Stimulated activated naive CD8-positive, alpha-beta T cell treated with anti-CD3 and anti-CD28 coated beads, Interleukin-15, amount 100 ng/mL, for 72 hours (primary cell): Measurements from ENCODE around the gene MMP8.

Experiments used
- ATAC-seq: fragments of 150-1000 bp; cut with Tn5 transposase; 2 replicates; pipeline ENCODE4 v1.10.0; 2021; ENCODE audit warnings: mild to moderate bottlenecking, moderate library complexity
- DNase-seq, 2 donors: peaks; one replicate each; pipeline ENCODE4 v3.0.0; 2021 to 2022
- H3K27ac Mint-ChIP-seq, 2 donors: one replicate each; pipeline ENCODE4 v1.8.0; 2022; ENCODE audit warnings: mild to moderate bottlenecking in 2 of 2, mixed read lengths in 2 of 2, moderate library complexity in 2 of 2
- H3K27me3 Mint-ChIP-seq: one replicate; pipeline ENCODE4 v1.8.0; 2022; ENCODE audit warnings: mixed read lengths
- H3K4me1 Mint-ChIP-seq: one replicate; pipeline ENCODE4 v1.8.0; 2022; ENCODE audit warnings: mild to moderate bottlenecking, mixed read lengths
- H3K4me3 Mint-ChIP-seq, 2 donors: one replicate each; pipeline ENCODE4 v1.8.0; 2022; ENCODE audit warnings: mild to moderate bottlenecking in 2 of 2, mixed read lengths in 2 of 2, moderate library complexity in 1 of 2
- H3K9me3 Mint-ChIP-seq, 2 donors: one replicate each; pipeline ENCODE4 v1.8.0; 2022; ENCODE audit warnings: mixed read lengths in 2 of 2

Gene MMP8

DNA sequence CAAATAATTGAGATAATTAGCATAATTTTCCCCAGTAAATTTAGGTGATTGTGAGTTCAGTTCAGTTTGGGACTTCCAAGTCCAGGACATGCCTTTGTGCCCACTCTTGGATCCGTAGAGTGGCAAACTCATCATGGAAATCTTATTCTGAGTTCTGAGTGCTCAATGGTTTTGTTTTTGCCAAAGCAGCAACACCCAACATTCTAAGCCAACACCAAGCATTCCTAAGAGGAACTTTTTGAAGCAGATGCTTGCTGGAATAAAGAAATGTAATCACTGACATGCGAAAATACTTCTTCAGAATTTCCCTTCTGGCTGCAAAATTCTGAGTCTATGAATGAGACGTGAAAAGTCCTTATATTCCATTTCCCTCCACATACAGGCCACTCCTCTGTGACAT is 29.6 kb downstream of the MMP8 start:
- Mint-ChIP-seq H3K4me3 (no peak overlapping the region), H3K27me3 (peaks cover 21% of the 10 kb centered on the region), H3K9me3 (no peaks in the 10 kb centered on the region), H3K4me1 (no peaks in the 10 kb centered on the region), H3K27ac (no peak overlapping the region)
- no peak for ATAC-seq
- DNase-seq: no peak

DNA sequence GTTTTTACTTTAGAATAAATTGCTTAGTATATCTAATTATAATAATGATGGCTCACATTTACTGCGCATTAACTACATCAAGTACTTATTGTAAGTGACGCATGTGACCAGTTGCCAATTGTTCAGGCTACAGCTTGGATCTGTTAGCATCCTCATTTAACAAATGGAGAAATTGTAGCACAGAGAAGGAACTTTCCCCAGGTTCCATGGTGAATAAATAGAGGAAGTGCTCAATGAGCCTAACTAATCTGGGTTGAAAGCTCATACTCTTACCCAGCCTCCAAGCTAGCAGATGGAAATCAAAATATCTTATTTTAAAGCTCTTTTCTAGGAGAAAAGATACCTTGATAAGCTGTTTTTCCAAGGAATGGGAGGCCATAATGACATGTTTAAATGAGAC is 39.0 kb downstream of the MMP8 start:
- DNase-seq (no peak), ATAC-seq (no peak)
- Mint-ChIP-seq H3K4me3 (no peak overlapping the region), H3K27me3 (peaks cover 10% of the 10 kb centered on the region), H3K4me1 (no peaks in the 10 kb centered on the region), H3K9me3 (no peaks in the 10 kb centered on the region), H3K27ac (no peak overlapping the region)

GRCh38 chr11:102685338-102685737 is 39.4 kb downstream of the MMP8 start:
- Mint-ChIP-seq H3K27me3 (peaks cover 9% of the 10 kb centered on the region), H3K4me1 (no peaks in the 10 kb centered on the region), H3K27ac (peak overlapping the region in 1 of 2 donors; percentile 54), H3K9me3 (no peaks in the 10 kb centered on the region), H3K4me3 (no peak overlapping the region)
- DNase-seq (no peak), ATAC-seq (no peak)

- ATAC-seq (no peak), DNase-seq (no peak)
- Mint-ChIP-seq H3K27ac (no peak overlapping the region), H3K9me3 (no peaks in the 10 kb centered on the region), H3K4me3 (no peak overlapping the region), H3K4me1 (no peaks in the 10 kb centered on the region), H3K27me3 (peaks cover 17% of the 10 kb centered on the region)
Measured at GRCh38 chr11:102683277-102683676, 41.5 kb downstream of the MMP8 start.

DNA sequence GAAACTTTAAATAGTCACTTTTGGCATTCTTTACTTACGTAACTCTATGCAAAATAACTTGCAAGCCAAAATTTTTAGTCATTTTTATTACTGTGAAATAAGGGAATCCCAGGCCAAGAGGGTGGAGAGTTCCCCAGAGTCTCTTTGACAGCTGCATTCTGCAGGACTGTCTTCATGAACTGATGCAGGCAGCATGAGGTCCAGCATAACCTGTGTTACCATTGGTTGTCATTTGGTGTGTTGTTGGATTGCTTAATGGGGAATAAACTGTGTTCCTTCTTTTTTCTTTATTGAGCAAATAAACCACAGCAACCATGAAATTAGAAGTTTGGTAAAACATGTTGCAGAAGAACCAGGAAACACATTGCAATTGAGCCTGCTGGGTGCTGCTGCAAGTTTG is 43.8 kb downstream of the MMP8 start:
- H3K4me3 Mint-ChIP-seq: no peak overlapping the region
- H3K27ac Mint-ChIP-seq: no peak overlapping the region
- H3K4me1 Mint-ChIP-seq: no peaks in the 10 kb centered on the region
- DNase-seq (no peak), ATAC-seq (no peak)
- no peaks in the 10 kb centered on the region for H3K9me3 Mint-ChIP-seq
- H3K27me3 Mint-ChIP-seq: peaks cover 30% of the 10 kb centered on the region

- DNase-seq: no peak
- H3K4me3 Mint-ChIP-seq: no peak overlapping the region
- H3K9me3 Mint-ChIP-seq: no peaks in the 10 kb centered on the region
- ATAC-seq: no peak
- H3K4me1 Mint-ChIP-seq: no peaks in the 10 kb centered on the region
- H3K27ac Mint-ChIP-seq: no peak overlapping the region
- H3K27me3 Mint-ChIP-seq: peaks cover 27% of the 10 kb centered on the region
Measured at GRCh38 chr11:102678022-102678421, 46.7 kb downstream of the MMP8 start.

DNA sequence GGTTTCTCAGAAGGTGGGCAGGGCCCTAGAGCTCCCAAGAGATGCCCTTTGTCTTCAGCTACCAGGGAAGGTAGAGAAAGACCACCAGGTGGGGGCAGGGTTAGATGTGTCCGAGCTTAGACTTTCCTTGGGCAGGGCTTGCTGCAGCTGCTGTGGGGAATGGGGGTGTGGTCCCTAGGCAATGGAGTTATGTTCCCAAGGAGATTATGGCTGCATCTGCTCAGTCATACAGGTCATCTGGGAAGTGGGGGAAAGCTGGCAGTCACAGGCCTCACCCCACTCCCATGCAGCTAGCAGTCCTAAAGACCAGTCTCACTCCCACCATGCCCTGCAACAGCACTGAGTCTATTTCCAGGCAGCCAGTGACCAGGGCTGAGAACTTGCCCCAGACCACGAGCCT is 48.7 kb downstream of the MMP8 start:
- DNase-seq (no peak), ATAC-seq (no peak)
- Mint-ChIP-seq H3K27me3 (peaks cover 26% of the 10 kb centered on the region), H3K9me3 (no peaks in the 10 kb centered on the region), H3K4me1 (no peaks in the 10 kb centered on the region), H3K4me3 (no peak overlapping the region), H3K27ac (no peak overlapping the region)

DNA sequence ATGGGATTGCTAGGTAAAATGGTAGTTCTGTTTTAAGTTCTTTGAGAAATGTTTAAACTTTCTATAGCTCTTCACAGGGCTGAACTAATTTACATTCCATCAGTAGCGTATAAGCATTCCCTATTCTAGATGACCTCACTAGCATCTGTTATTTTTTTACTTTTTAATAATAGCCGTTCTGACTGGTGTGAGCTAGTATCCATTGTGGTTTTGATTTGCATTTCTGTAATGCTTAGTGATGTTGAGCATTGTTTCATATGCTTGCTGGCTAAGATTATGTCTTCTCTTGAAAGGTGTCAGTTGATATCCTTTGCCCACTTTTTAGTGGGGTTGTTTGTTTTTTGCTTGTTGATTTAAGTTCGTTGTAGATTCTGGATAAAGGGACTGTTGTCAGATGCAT is 55.1 kb downstream of the MMP8 start:
- peaks cover 8% of the 10 kb centered on the region for H3K27me3 Mint-ChIP-seq
- no peak overlapping the region for H3K4me3 Mint-ChIP-seq
- ATAC-seq (no peak), DNase-seq (no peak)
- H3K4me1 Mint-ChIP-seq: peaks cover 5% of the 10 kb centered on the region
- no peaks in the 10 kb centered on the region for H3K9me3 Mint-ChIP-seq
- H3K27ac Mint-ChIP-seq: no peak overlapping the region

- DNase-seq: peak; percentile 14 to 15
- no peak overlapping the region for H3K4me3 Mint-ChIP-seq
- peaks cover 5% of the 10 kb centered on the region for H3K4me1 Mint-ChIP-seq
- H3K9me3 Mint-ChIP-seq: no peaks in the 10 kb centered on the region
- H3K27me3 Mint-ChIP-seq: peaks cover 8% of the 10 kb centered on the region
- H3K27ac Mint-ChIP-seq: no peak overlapping the region
- ATAC-seq: no peak
Measured at GRCh38 chr11:102666331-102666957, 58.3 kb downstream of the MMP8 start.

- H3K4me3 Mint-ChIP-seq: no peak overlapping the region
- H3K4me1 Mint-ChIP-seq: peaks cover 5% of the 10 kb centered on the region
- H3K9me3 Mint-ChIP-seq: no peaks in the 10 kb centered on the region
- ATAC-seq (peak; percentile 75), DNase-seq (peak; percentile 7 to 18)
- no peak overlapping the region for H3K27ac Mint-ChIP-seq
- H3K27me3 Mint-ChIP-seq: peaks cover 8% of the 10 kb centered on the region
Measured at GRCh38 chr11:102664001-102664752, 60.6 kb downstream of the MMP8 start.

GRCh38 chr11:102662607-102663006 is 62.1 kb downstream of the MMP8 start:
- no peak overlapping the region for H3K4me3 Mint-ChIP-seq
- DNase-seq (no peak), ATAC-seq (no peak)
- no peaks in the 10 kb centered on the region for H3K9me3 Mint-ChIP-seq
- peaks cover 5% of the 10 kb centered on the region for H3K4me1 Mint-ChIP-seq
- H3K27me3 Mint-ChIP-seq: peaks cover 8% of the 10 kb centered on the region
- no peak overlapping the region for H3K27ac Mint-ChIP-seq
